GM18951 (cell line): ENCODE results near the gene CAPN12.
A peak's percentile ranks its signal among the peaks of the same experiment; 100 is the strongest.

Experiments used
- POLR2A ChIP-seq: IDR thresholded peaks from 4 replicates; pipeline ENCODE4 v1.6.1; 2011; ENCODE audit warnings: mild to moderate bottlenecking; ENCODE audit not compliant: insufficient read length, insufficient read depth; ENCODE audit errors: extremely low read depth
- in situ Hi-C: fragments of 300-500 bp; cut with MboI; formaldehyde crosslinking; loops from one replicate; pipeline ENCODE4 v1.12.0; 2022; ENCODE audit warnings: low sequenced_read_pairs, mixed read lengths, inconsistent platforms; ENCODE audit not compliant: unreplicated experiment

Gene CAPN12

GRCh38 chr19:38701455-38702063 lies 42.7 kb downstream of the CAPN12 start:
- TF ChIP-seq POLR2A, result no peak
- in situ Hi-C loops, result no loop called here

GRCh38 chr19:38700902-38701454 lies 43.3 kb downstream of the CAPN12 start:
- TF ChIP-seq POLR2A, result no peak
- in situ Hi-C loops, result no loop called here

GRCh38 chr19:38700350-38700901 lies 43.8 kb downstream of the CAPN12 start:
- TF ChIP-seq POLR2A, result no peak
- in situ Hi-C loops, result no loop called here

- in situ Hi-C loops, result no loop called here
- no peak for TF ChIP-seq POLR2A
These were observed 44.5 kb downstream of the CAPN12 start for GRCh38 chr19:38699647-38700349.

- in situ Hi-C loops, result no loop called here
These were observed 45.3 kb downstream of the CAPN12 start for GRCh38 chr19:38699027-38699346.

GRCh38 chr19:38698225-38699026 lies 45.8 kb downstream of the CAPN12 start:
- in situ Hi-C loops, result no loop called here
- no peak for TF ChIP-seq POLR2A

More at GRCh38 chr19:38699027-38699346, 45.3 kb downstream of the CAPN12 start:
- no peak for TF ChIP-seq POLR2A

GRCh38 chr19:38697641-38698071 lies 46.6 kb downstream of the CAPN12 start:
- in situ Hi-C loops, result no loop called here
- no peak for TF ChIP-seq POLR2A

- in situ Hi-C loops, result no loop called here
- no peak for TF ChIP-seq POLR2A
These were observed 47.1 kb downstream of the CAPN12 start for GRCh38 chr19:38697197-38697596.

GRCh38 chr19:38696729-38697055 lies 47.6 kb downstream of the CAPN12 start:
- in situ Hi-C loops, result no loop called here
- TF ChIP-seq POLR2A, result no peak

- in situ Hi-C loops, result no loop called here
- no peak for TF ChIP-seq POLR2A
These were observed 48.2 kb downstream of the CAPN12 start for GRCh38 chr19:38695832-38696728.

GRCh38 chr19:38695317-38695683 lies 49.0 kb downstream of the CAPN12 start:
- peak; percentile 9 for TF ChIP-seq POLR2A
- in situ Hi-C loops, result no loop called here

GRCh38 chr19:38693380-38694223 lies 50.7 kb downstream of the CAPN12 start:
- no peak for TF ChIP-seq POLR2A
- in situ Hi-C loops, result no loop called here
